ENCODE data around the gene MT3. TPM values are rescaled to one million over a fixed set of nuclear protein-coding genes. Genes with fewer than 3 reads are reported as not detected.

Gene MT3
- total RNA-seq, 4 donors from 2014 or later, result not detected

- 72% methylated on average over 7 of the region's 9 CpGs for WGBS
- peaks cover 41% of the 10 kb centered on the region for H3K4me1 ChIP-seq
- no peaks in the 10 kb centered on the region for H3K9me3 ChIP-seq
- no peak overlapping the region for H3K4me3 ChIP-seq
- H3K27ac ChIP-seq, result no peak overlapping the region
- peaks cover 42% of the 10 kb centered on the region for H3K27me3 ChIP-seq
- no peak for TF ChIP-seq POLR2AphosphoS5 (IDR thresholded peaks at IDR 0.05)
- no peak for TF ChIP-seq EP300 (IDR thresholded peaks at IDR 0.05)
- no peak for TF ChIP-seq POLR2A (IDR thresholded peaks at IDR 0.05)
- no peak for TF ChIP-seq CTCF (IDR thresholded peaks at IDR 0.05)
- no peaks in the 10 kb centered on the region for H3K36me3 ChIP-seq
- no peak for DNase-seq (ENCODE audit: low spot score in 2 of 2)
These were observed 47.5 kb downstream of the MT3 start for GRCh38 chr16:56636616-56637413.

GRCh38 chr16:56637814-56638750 lies 48.8 kb downstream of the MT3 start, which contains the start of gene MT1A:
Gene MT1A, plus strand, starts transcription at chr16:56638666. Its CDS starts 73 bp downstream, at chr16:56638739.
- Histone ChIP-seq H3K27ac (peak within 1 kb of the TSS; percentile 74), H3K9me3 (no peaks in the 10 kb centered on the region), H3K36me3 (no peaks in the 10 kb centered on the region), H3K27me3 (peaks cover 42% of the 10 kb centered on the region), H3K4me1 (peaks cover 34% of the 10 kb centered on the region), H3K4me3 (peak within 1 kb of the TSS; percentile 47)
- peak; percentile 88 to 91 for DNase-seq (ENCODE audit: low spot score in 2 of 2)
- TF ChIP-seq POLR2A (IDR thresholded peaks at IDR 0.05) (peak in 1 of 2 donors; percentile 63), CTCF (IDR thresholded peaks at IDR 0.05) (no peak), POLR2AphosphoS5 (IDR thresholded peaks at IDR 0.05) (peak in 1 of 3 donors; percentile 66), EP300 (IDR thresholded peaks at IDR 0.05) (no peak)
- WGBS, result 30% methylated on average over 39 of the region's 68 CpGs

GRCh38 chr16:56639045-56639444 lies 49.7 kb downstream of the MT3 start:
- Histone ChIP-seq H3K36me3 (no peaks in the 10 kb centered on the region), H3K27ac (peak overlapping the region; percentile 74), H3K4me1 (peaks cover 40% of the 10 kb centered on the region), H3K27me3 (peaks cover 42% of the 10 kb centered on the region), H3K9me3 (no peaks in the 10 kb centered on the region), H3K4me3 (no peak overlapping the region)
- 90% methylated on average over 1 of the region's 1 CpG for WGBS
- DNase-seq (ENCODE audit: low spot score in 2 of 2), result no peak
- TF ChIP-seq CTCF (IDR thresholded peaks at IDR 0.05), result no peak
- no peak for TF ChIP-seq POLR2AphosphoS5 (IDR thresholded peaks at IDR 0.05)
- no peak for TF ChIP-seq POLR2A (IDR thresholded peaks at IDR 0.05)
- no peak for TF ChIP-seq EP300 (IDR thresholded peaks at IDR 0.05)

- 82% methylated on average over 1 of the region's 1 CpG for WGBS
- H3K4me3 ChIP-seq, result no peak overlapping the region
- H3K27ac ChIP-seq, result no peak overlapping the region
- H3K36me3 ChIP-seq, result no peaks in the 10 kb centered on the region
- peaks cover 34% of the 10 kb centered on the region for H3K27me3 ChIP-seq
- peaks cover 38% of the 10 kb centered on the region for H3K4me1 ChIP-seq
- no peak for DNase-seq (ENCODE audit: low spot score in 2 of 2)
- no peaks in the 10 kb centered on the region for H3K9me3 ChIP-seq
- TF ChIP-seq POLR2A (IDR thresholded peaks at IDR 0.05) (no peak), EP300 (IDR thresholded peaks at IDR 0.05) (no peak), CTCF (IDR thresholded peaks at IDR 0.05) (no peak), POLR2AphosphoS5 (IDR thresholded peaks at IDR 0.05) (no peak)
These were observed 50.7 kb downstream of the MT3 start for GRCh38 chr16:56640076-56640475.

Other genes starting within 250 kb of the MT3 start
- gene AMFR, start 164.0 kb upstream of the MT3 start, total RNA-seq, result 100 to 1,000 TPM; 110 to 130 (median 126) TPM
- 10 to 100 TPM; 36.9 to 49.8 (median 39.9) TPM for gene NUDT21, start 138.2 kb upstream of the MT3 start, total RNA-seq
- 10 to 100 TPM; 23.8 to 31.9 (median 25.8) TPM for gene OGFOD1, start 138.0 kb upstream of the MT3 start, total RNA-seq
- gene BBS2, start 69.5 kb upstream of the MT3 start, total RNA-seq, result 100 to 1,000 TPM in 2 of 4 donors, 10 to 100 TPM in 2; 79.2 to 237 (median 99.2) TPM
- 1,000 to 10,000 TPM in 1 of 4 donors, 100 to 1,000 TPM in 2, not detected in 1; 113 to 1,552 (median 179) TPM for gene MT4, start 24.5 kb upstream of the MT3 start, total RNA-seq
- 1,000 to 10,000 TPM in 1 of 4 donors, 100 to 1,000 TPM in 3; 375 to 1,014 (median 463) TPM for gene MT2A, start 19.1 kb downstream of the MT3 start, total RNA-seq
- gene MT1E, start 36.3 kb downstream of the MT3 start, total RNA-seq, result 1,000 to 10,000 TPM in 1 of 4 donors, 100 to 1,000 TPM in 3; 454 to 1,259 (median 584) TPM
- gene MT1M, start 43.1 kb downstream of the MT3 start, total RNA-seq, result 10 to 100 TPM; 13.6 to 41.7 (median 20.5) TPM
- 10 to 100 TPM in 3 of 4 donors, 1 to 10 TPM in 1; 5.2 to 93.7 (median 29.4) TPM for gene MT1A, start 49.1 kb downstream of the MT3 start, total RNA-seq
- gene MT1B, start 62.4 kb downstream of the MT3 start, total RNA-seq, result not detected
- gene MT1F, start 68.4 kb downstream of the MT3 start, total RNA-seq, result 10 to 100 TPM in 3 of 4 donors, 1 to 10 TPM in 1; 5.6 to 16.6 (median 12.9) TPM
- gene MT1G, start 78.5 kb downstream of the MT3 start, total RNA-seq, result 100 to 1,000 TPM in 1 of 4 donors, 10 to 100 TPM in 3; 35.9 to 117 (median 62.7) TPM
- gene MT1H, start 80.3 kb downstream of the MT3 start, total RNA-seq, result 10 to 100 TPM in 2 of 4 donors, 1 to 10 TPM in 2; 1.9 to 23.9 (median 11.9) TPM
- gene MT1X, start 92.9 kb downstream of the MT3 start, total RNA-seq, result 1,000 to 10,000 TPM; 2,588 to 6,426 (median 4,304) TPM
- 10 to 100 TPM; 27.9 to 56.6 (median 44.1) TPM for gene NUP93, start 140.6 kb downstream of the MT3 start, total RNA-seq

All from suprapubic skin (tissue), 4 donors.